GM18858 (cell line): Measurements from ENCODE around the gene CD79A.

Experiments
- ATAC-seq: cut with Tn5 transposase; IDR thresholded peaks from one replicate; pipeline ENCODE4 v1.9.1; 2021; ENCODE audit not compliant: unreplicated experiment

CD79A gene

GRCh38 chr19:41917676-41918075 lies 40.6 kb downstream of the CD79A start:
- ATAC-seq: no peak

- no peak for ATAC-seq
Measured at GRCh38 chr19:41918095-41918494, 41.0 kb downstream of the CD79A start.

- no peak for ATAC-seq
Measured at GRCh38 chr19:41918653-41919244, 41.7 kb downstream of the CD79A start.

GRCh38 chr19:41919948-41920712 lies 43.1 kb downstream of the CD79A start:
- ATAC-seq: no peak

DNA sequence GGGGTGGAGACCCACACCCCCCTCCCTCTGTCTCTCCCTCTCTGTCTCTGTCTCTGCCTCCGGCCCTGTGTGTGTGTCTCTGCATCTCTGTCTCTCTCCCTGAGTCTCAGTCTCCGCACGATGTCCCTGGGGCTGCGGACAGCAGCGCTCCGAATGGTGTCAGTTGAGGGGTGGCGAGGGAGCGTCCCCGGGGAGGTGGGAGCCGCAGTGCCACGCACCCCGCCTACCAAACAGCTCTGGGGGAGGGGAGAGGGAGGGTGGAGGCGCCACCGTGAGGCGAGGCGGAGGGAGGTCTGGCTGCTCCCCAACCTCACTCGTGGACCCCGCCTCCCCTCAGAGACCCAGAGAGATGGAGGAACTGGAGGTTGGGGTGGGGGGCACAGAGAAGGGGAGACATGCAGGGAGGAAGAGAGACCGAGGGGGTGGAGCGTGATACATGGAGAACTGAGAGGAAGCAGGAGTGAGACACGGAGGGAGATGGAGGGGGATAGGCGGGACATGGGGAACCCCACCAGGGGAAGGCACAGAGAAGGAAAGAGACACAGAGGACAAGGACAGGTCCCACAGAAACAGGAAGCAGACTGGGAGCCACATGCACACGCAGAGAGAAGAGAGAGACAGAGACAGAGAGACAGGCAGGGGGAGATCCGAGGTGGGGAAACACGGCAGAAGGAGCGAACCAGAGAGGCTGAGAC lies 44.0 kb downstream of the CD79A start:
- no peak for ATAC-seq

DNA sequence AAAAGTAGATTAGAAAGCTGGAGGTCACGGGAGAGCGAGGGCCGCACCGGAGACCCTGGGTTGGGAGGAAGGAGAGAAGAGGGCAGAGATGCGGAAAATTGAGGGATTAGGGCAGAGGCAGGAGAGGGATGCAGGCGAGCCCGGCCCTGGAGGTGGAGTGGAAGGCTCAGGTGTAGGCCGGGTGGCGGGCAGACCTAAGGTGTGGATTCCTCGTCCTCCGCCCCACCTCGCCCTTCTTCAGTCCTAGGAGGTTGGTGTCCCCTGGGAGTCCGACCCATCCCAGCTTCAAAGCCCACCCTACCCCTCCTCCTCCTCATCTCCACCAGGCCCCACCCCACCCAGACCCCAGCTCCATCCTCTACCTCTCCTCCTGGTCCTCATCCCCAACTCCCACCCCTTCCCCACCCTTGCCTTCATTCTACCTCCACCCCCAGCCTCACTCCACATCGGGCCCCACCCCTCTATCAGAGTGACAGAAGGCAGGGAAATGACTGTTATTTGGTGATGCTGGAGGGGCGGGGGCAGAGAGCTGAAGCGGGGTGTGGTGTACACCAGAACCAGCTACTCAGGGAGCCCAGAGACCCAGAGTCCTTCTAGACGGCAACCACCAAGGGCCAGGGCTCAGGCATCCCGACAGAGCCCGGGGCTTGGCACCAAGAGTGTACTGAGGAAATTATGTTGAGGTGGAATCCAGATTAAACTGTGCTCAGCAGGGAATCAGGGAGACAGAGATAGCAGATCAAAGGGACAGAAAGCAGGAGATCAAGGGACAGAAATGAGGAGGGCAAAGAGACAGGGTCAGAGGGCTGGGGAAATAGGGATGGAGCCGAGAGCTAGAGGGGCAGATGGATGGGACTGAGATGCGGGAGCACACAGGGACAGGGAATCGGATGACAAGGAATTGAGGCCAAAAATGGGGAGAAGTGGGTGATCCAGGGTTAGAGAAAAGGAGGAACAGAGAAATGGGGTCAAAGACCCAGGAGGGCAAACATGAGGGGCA lies 44.8 kb downstream of the CD79A start:
- ATAC-seq: no peak

DNA sequence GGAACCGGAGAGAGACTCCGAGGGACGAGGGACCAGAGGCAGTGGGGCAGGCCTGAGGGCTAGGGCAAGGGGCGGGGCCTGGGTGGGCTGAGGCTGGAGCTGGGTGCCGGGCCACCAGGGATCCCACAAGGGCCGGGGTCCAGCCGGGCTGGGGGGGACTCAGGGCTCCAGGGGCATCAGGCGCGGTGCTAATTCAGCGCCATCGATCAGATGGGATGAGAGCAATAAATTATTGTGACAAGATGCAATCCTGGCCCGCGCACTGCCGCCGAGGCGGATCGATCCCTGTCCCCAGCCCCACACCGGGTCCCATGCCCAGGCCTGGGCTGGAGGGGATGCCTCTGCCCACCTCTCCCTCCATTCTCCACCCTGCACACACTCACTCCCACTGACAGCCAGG lies 45.5 kb downstream of the CD79A start:
- ATAC-seq: no peak

- no peak for ATAC-seq
Measured at GRCh38 chr19:41923045-41923788, 46.1 kb downstream of the CD79A start.

DNA sequence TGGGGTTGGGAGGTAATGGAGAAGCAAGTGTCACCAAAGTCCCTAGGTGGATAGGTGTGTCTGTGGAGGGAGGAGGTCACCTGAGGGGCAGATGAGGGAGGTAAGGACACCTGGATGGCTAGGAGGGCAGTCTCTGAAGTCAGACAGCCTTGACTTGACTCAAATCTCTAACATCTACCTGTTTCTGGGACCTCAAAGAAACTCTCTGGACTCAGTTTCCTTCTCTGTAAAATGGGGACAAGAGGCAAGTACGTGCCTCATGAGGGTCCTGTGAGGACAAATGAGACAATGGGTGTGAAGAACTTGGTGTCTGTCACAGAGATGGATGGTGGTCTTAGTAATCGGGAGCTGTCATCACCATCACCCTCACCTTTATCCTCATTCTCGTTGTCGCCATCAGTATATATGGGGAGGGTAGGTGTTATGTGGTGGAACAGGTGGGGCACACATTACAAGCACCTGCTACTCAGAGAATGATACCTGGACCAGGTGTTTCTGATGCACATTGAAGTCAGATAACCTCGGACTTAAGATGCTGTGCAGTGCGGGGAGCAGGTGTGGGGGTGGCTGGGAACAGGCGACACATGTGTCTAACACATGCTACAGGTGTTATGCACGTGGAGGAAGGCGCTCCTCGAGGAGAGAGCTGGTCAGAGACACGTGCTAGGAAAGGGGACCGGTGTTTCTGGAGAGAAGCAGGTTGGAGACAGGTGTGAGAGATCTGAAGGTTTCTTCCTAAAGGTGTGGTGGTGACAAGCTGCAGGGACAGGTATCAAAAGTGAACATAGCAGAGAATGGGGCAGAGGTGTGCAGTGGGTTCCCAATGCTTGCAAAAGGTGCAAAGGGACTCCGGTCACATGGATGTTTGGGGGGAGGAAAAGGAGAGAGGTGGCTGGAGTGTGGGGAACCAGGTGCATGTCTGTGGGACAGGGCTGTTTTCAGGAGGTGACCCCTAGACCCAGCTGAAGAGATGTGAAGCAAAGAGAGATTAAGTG lies 47.4 kb downstream of the CD79A start:
- ATAC-seq: no peak

GRCh38 chr19:41925208-41926003 lies 48.3 kb downstream of the CD79A start:
- no peak for ATAC-seq

- ATAC-seq: no peak
Measured at GRCh38 chr19:41926028-41926762, 49.1 kb downstream of the CD79A start.

DNA sequence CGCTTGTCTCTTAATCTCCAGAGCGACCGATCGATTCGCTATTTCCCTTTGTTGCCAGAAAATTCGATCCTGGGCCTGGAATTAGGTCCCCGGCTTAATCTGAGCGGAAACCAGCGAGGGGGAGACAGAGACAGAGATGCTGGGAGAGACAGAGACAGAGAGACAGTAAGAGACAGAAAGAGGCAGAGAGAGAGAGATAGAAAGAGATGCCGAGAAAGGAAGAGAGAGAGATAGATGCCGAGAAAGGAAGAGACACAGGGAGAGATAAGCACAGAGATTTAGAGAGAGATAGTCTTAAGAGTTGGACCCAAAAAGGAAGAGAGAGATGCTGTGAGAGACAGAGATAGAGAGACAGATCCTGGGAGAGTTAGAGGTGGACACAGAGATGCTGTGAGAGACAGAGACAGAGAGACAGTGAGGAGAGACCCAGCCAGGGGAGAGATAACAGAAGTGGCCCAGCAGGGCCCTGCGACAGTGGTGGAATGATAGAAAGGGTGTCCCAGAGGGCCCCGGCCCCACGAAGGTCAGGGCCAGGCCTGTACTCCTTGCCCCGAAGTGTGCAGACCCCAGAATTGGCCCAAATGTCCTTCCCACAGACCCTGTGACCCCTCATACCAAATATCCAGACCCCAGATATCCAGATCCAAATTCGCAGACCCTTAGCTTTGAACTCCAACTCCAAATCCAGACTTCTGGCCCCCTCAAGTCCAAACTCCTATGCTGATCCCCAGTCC lies 49.9 kb downstream of the CD79A start:
- ATAC-seq: no peak

GRCh38 chr19:41927497-41928192 lies 50.6 kb downstream of the CD79A start:
- no peak for ATAC-seq

DNA sequence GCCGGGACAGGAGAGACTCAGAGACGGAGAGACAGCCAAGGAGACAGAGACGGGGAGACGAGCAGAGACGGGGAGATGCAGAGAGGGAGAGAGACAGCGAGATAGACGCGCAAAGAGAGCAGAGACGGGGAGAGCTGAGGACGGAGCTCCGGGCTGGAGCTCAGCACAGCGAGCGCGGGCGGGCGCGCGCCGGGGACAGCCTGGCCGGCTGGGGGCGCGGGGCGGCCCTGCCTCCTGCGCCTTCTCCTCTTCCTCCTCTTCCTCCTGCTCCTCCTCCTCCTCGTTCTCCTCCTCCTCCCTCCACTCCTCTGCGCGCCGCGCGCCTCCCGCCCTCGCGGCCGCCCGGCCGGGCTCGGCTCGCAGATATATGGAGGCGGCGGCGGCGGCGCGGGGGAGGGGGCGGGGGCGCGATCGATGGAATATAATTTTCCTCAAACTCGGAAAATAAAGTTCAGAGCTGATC lies 51.2 kb downstream of the CD79A start, which contains the start of gene ERFL:
Gene ERFL, minus strand, starts transcription at position 229 of the 463 bp plus-strand sequence. CDS start 15,530 bp downstream, outside the sequence.
- ATAC-seq: no peak

GRCh38 chr19:41928754-41929535 lies 51.9 kb downstream of the CD79A start:
- ATAC-seq: no peak
